H9 (cell line): ENCODE measurements around the gene GRIP1. TPM values are rescaled to one million over a fixed set of nuclear protein-coding genes. Genes with fewer than 3 reads are reported as not detected.

Experiments used
- DNase-seq: peaks from one replicate; pipeline ENCODE4 v3.0.0-alpha.2; 2017
- H2AFZ ChIP-seq: one replicate; pipeline ENCODE4 v1.6.1; 2013; ENCODE audit warnings: mild to moderate bottlenecking, low read length, control low read depth, moderate library complexity
- H2AK5ac ChIP-seq: 2 replicates; pipeline ENCODE4 v1.6.1; 2013; ENCODE audit warnings: low read length, control low read depth, mixed read lengths; ENCODE audit not compliant: insufficient read length
- H2BK120ac ChIP-seq: one replicate; pipeline ENCODE4 v1.6.1; 2013; ENCODE audit warnings: low read depth, mild to moderate bottlenecking, low read length, control low read depth, inconsistent platforms; ENCODE audit not compliant: poor library complexity, severe bottlenecking
- H2BK12ac ChIP-seq: 2 replicates; pipeline ENCODE4 v1.6.1; 2013; ENCODE audit warnings: low read length, control low read depth, mixed read lengths, low read depth; ENCODE audit not compliant: insufficient read length
- H2BK15ac ChIP-seq: 2 replicates; pipeline ENCODE4 v1.6.1; 2013; ENCODE audit warnings: low read depth, low read length, control low read depth
- H2BK20ac ChIP-seq: one replicate; pipeline ENCODE4 v1.6.1; 2013; ENCODE audit warnings: low read depth, mild to moderate bottlenecking, low read length, control low read depth, inconsistent platforms; ENCODE audit not compliant: poor library complexity, severe bottlenecking
- H2BK5ac ChIP-seq: 2 replicates; pipeline ENCODE4 v1.6.1; 2013; ENCODE audit warnings: low read length, control low read depth, mixed read lengths; ENCODE audit not compliant: insufficient read length
- H3K14ac ChIP-seq: 2 replicates; pipeline ENCODE4 v1.6.1; 2013; ENCODE audit warnings: low read length, control low read depth; ENCODE audit not compliant: insufficient read depth
- H3K18ac ChIP-seq: 2 replicates; pipeline ENCODE4 v1.6.1; 2013; ENCODE audit warnings: low read depth, mild to moderate bottlenecking, mixed read lengths, low read length, control low read depth; ENCODE audit not compliant: insufficient read length
- H3K23ac ChIP-seq: 2 replicates; pipeline ENCODE4 v1.6.1; 2013; ENCODE audit warnings: low read length, control low read depth, mixed read lengths, low read depth; ENCODE audit not compliant: insufficient read length
- H3K23me2 ChIP-seq: 2 replicates; pipeline ENCODE4 v1.6.1; 2013; ENCODE audit warnings: low read depth, mild to moderate bottlenecking, mixed read lengths, low read length, control low read depth; ENCODE audit not compliant: insufficient read length, poor library complexity, severe bottlenecking
- H3K27ac ChIP-seq: 2 replicates; pipeline ENCODE4 v1.5.1; 2013; ENCODE audit warnings: low read length, control low read depth, mixed read lengths, low read depth; ENCODE audit not compliant: insufficient read length
- H3K27me3 ChIP-seq: 2 replicates; pipeline ENCODE4 v1.6.1; 2013; ENCODE audit warnings: low read length, control low read depth, inconsistent platforms; ENCODE audit not compliant: insufficient read depth
- H3K4ac ChIP-seq: 2 replicates; pipeline ENCODE4 v1.6.1; 2013; ENCODE audit warnings: low read depth, mild to moderate bottlenecking, control low read depth, inconsistent platforms, low read length, moderate library complexity
- H3K4me1 ChIP-seq: 2 replicates; pipeline ENCODE4 v1.6.1; 2013; ENCODE audit warnings: low read length, control low read depth, inconsistent platforms; ENCODE audit not compliant: insufficient read depth
- H3K4me2 ChIP-seq: 2 replicates; pipeline ENCODE4 v1.6.1; 2013; ENCODE audit warnings: low read length, control low read depth, mixed read lengths; ENCODE audit not compliant: insufficient read length, insufficient read depth
- H3K56ac ChIP-seq: 2 replicates; pipeline ENCODE4 v1.6.1; 2013; ENCODE audit warnings: low read depth, mild to moderate bottlenecking, mixed read lengths, low read length, control low read depth; ENCODE audit not compliant: insufficient read length
- H3K79me1 ChIP-seq: 2 replicates; pipeline ENCODE4 v1.6.1; 2013; ENCODE audit warnings: low read depth, mild to moderate bottlenecking, moderate library complexity, low read length, control low read depth, inconsistent platforms; ENCODE audit not compliant: insufficient read depth, poor library complexity, severe bottlenecking
- H3K79me2 ChIP-seq: 2 replicates; pipeline ENCODE4 v1.6.1; 2013; ENCODE audit warnings: low read length, control low read depth, inconsistent platforms; ENCODE audit not compliant: insufficient read depth
- H3K9ac ChIP-seq: 2 replicates; pipeline ENCODE4 v1.6.1; 2013; ENCODE audit warnings: low read length, control low read depth, mixed read lengths; ENCODE audit not compliant: insufficient read length; ENCODE audit errors: extremely low read depth
- H3K9me3 ChIP-seq: one replicate; pipeline ENCODE4 v1.6.1; 2013; ENCODE audit warnings: low read depth, low read length, inconsistent platforms; ENCODE audit not compliant: control insufficient read depth
- H3T11ph ChIP-seq: one replicate; pipeline ENCODE4 v1.6.1; 2013; ENCODE audit warnings: mild to moderate bottlenecking, low read length, control low read depth, inconsistent platforms
- H4K20me1 ChIP-seq: one replicate; pipeline ENCODE4 v1.6.1; 2013; ENCODE audit not compliant: control insufficient read depth, insufficient read length, insufficient read depth
- H4K5ac ChIP-seq: 2 replicates; pipeline ENCODE4 v1.6.1; 2013; ENCODE audit warnings: low read depth, mild to moderate bottlenecking, mixed read lengths, low read length, control low read depth; ENCODE audit not compliant: insufficient read length
- H4K8ac ChIP-seq: replicated peaks from 2 replicates; pipeline ENCODE4 v1.6.1; 2013; ENCODE audit warnings: low read length, control low read depth, mixed read lengths, low read depth; ENCODE audit not compliant: insufficient read length
- H4K91ac ChIP-seq: 2 replicates; pipeline ENCODE4 v1.6.1; 2013; ENCODE audit warnings: low read depth, mild to moderate bottlenecking, moderate library complexity, mixed read lengths, low read length, control low read depth; ENCODE audit not compliant: insufficient read length
- H3K27ac Mint-ChIP-seq, 3 experiments: 2 replicates in 2 of 3; 3 replicates in 1 of 3; pipeline ENCODE4 v1.8.0; 2020 to 2021; ENCODE audit warnings: mixed read lengths in 3 of 3, mild to moderate bottlenecking in 1 of 3, moderate library complexity in 1 of 3
- H3K27me3 Mint-ChIP-seq: 2 replicates; pipeline ENCODE4 v1.8.0; 2021; ENCODE audit warnings: low read depth, mild to moderate bottlenecking, moderate library complexity, mixed read lengths
- H3K36me3 Mint-ChIP-seq, 3 experiments: 2 replicates in 2 of 3; 3 replicates in 1 of 3; pipeline ENCODE4 v1.8.0; 2020 to 2021; ENCODE audit warnings: low read depth in 3 of 3, mixed read lengths in 3 of 3; ENCODE audit not compliant: insufficient read depth in 1 of 3
- H3K4me1 Mint-ChIP-seq, 2 experiments: 2 replicates each; pipeline ENCODE4 v1.8.0; 2020; ENCODE audit warnings: mixed read lengths in 2 of 2
- H3K4me3 Mint-ChIP-seq, 2 experiments: 2 replicates in 1 of 2; 3 replicates in 1 of 2; pipeline ENCODE4 v1.8.0; 2020 to 2021; ENCODE audit warnings: mild to moderate bottlenecking in 2 of 2, mixed read lengths in 2 of 2, moderate library complexity in 1 of 2
- H3K9me3 Mint-ChIP-seq, 2 experiments: 2 replicates in 1 of 2; 3 replicates in 1 of 2; pipeline ENCODE4 v1.8.0; 2020; ENCODE audit warnings: mild to moderate bottlenecking in 2 of 2, mixed read lengths in 2 of 2, moderate library complexity in 1 of 2
- CTCF ChIP-seq: fragments of 200-600 bp; sonication (generic); conservative IDR thresholded peaks from 3 replicates; pipeline ENCODE4 v1.8.0; 2021; ENCODE audit warnings: antibody characterized with exemption, mild to moderate bottlenecking
- WGBS: extraction: QIAGEN DNeasy Blood & Tissue Kit; methylation state at CpG from one replicate; pipeline ENCODE4 v1.1.7; 2013; ENCODE audit warnings: missing lambda C conversion rate, low lambda C conversion rate, mixed read lengths; ENCODE audit not compliant: insufficient read length; ENCODE audit errors: extremely low coverage; 5-methylcytosine and 5-hydroxymethylcytosine counted together
- total RNA-seq: library from RNA; stranded (reverse); gene quantifications from 2 replicates; pipeline ENCODE4 v1.2.1, GENCODE V29; 2021

Gene GRIP1
- total RNA-seq, 1 experiment from 2014 or later = 19.5 TPM

DNA sequence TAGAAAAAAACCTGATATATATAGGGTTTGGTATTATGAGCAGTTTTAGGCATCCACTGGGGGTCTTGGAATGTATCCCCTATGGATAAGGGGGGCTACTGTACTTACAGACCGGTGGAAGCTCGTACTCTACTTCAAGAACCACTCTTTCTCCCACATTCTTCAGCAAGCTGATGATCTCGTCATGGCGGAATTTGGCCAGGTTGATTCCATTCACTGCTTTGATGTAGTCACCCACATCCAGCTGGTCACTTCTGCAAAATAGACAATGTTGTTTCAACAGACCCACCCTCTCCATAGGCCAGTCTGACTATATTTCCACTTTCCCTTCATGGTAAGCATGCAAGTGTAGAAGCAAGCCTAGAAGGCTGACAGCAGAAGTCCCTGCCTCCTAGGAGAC, 139.9 kb downstream of the GRIP1 start:
- H3K27me3 Mint-ChIP-seq = no peaks in the 10 kb centered on the region
- TF ChIP-seq CTCF = no peak

More for the DNA sequence above, 139.9 kb downstream of the GRIP1 start:
- Histone ChIP-seq H3K4me2 (no peak overlapping the region), H2BK120ac (no peak overlapping the region), H4K20me1 (no peaks in the 10 kb centered on the region), H3K56ac (no peak overlapping the region), H3K79me1 (no peaks in the 10 kb centered on the region), H3K27me3 (no peaks in the 10 kb centered on the region), H2BK12ac (no peak overlapping the region), H3K4ac (no peak overlapping the region), H3K18ac (no peak overlapping the region), H3T11ph (no peak overlapping the region), H2AK5ac (no peak overlapping the region), H4K91ac (no peak overlapping the region), H3K23ac (no peak overlapping the region), H2AFZ (no peak overlapping the region), H3K9ac (no peak overlapping the region), H3K23me2 (no peaks in the 10 kb centered on the region), H2BK20ac (no peak overlapping the region), H3K4me1 (peaks cover 6% of the 10 kb centered on the region; the same call in 1 of the 2 replicates), H4K8ac (no peak overlapping the region), H2BK5ac (no peak overlapping the region), H3K79me2 (no peaks in the 10 kb centered on the region), H3K9me3 (no peaks in the 10 kb centered on the region), H3K14ac (no peak overlapping the region), H3K27ac (no peak overlapping the region), H2BK15ac (no peak overlapping the region), H4K5ac (no peak overlapping the region)
- Mint-ChIP-seq H3K4me1 (peaks cover 3 to 5% of the 10 kb centered on the region in 2 experiments), H3K36me3 (no peaks in the 10 kb centered on the region), H3K27ac (no peak overlapping the region), H3K9me3 (no peaks in the 10 kb centered on the region), H3K4me3 (no peak overlapping the region)
- WGBS = no CpG with 5 or more reads among the region's 4 CpGs
- peak; percentile 68 for DNase-seq
